WTC11 (cell line): Measurements from ENCODE around the gene OVOL3. TPM values are rescaled to one million over a fixed set of nuclear protein-coding genes. Genes with fewer than 3 reads are reported as not detected.
A peak's percentile ranks its signal among the peaks of the same experiment; 100 is the strongest.

Source experiments
- ATAC-seq: fragments of 200-7000 bp; cut with Tn5 transposase; 2 replicates; pipeline ENCODE4 v1.10.0; 2021; ENCODE audit warnings: mild to moderate bottlenecking, moderate library complexity
- CTCF ChIA-PET: fragments of 300-600 bp; sonication (Branson Sonifier 250); formaldehyde crosslinking; loops from one replicate; lab custom pipeline; 2021; ENCODE audit warnings: antibody characterized with exemption; lab: Charles Lee
- POLR2A ChIA-PET: fragments of 350-600 bp; sonication (Branson Sonifier 250); formaldehyde crosslinking; loops from one replicate; lab custom pipeline; 2021; ENCODE audit warnings: antibody characterized with exemption; lab: Charles Lee
- DNase-seq: peaks from one replicate; pipeline ENCODE4 v3.0.0; 2021; ENCODE audit warnings: low spot score
- H3K27ac Mint-ChIP-seq: 2 replicates; pipeline ENCODE4 v1.8.0; 2021; ENCODE audit warnings: mixed read lengths
- H3K27me3 Mint-ChIP-seq: 2 replicates; pipeline ENCODE4 v1.8.0; 2021; ENCODE audit warnings: low read depth, mild to moderate bottlenecking, moderate library complexity, mixed read lengths
- H3K36me3 Mint-ChIP-seq: 2 replicates; pipeline ENCODE4 v1.8.0; 2021; ENCODE audit warnings: mixed read lengths
- H3K4me1 Mint-ChIP-seq: 2 replicates; pipeline ENCODE4 v1.8.0; 2022; ENCODE audit warnings: mixed read lengths
- H3K4me3 Mint-ChIP-seq: 2 replicates; pipeline ENCODE4 v1.8.0; 2021; ENCODE audit warnings: mild to moderate bottlenecking, moderate library complexity, mixed read lengths
- H3K9me3 Mint-ChIP-seq: 2 replicates; pipeline ENCODE4 v1.8.0; 2021; ENCODE audit warnings: mixed read lengths
- AR ChIP-seq: fragments of 250-450 bp; sonication (Bioruptor Pico); IDR thresholded peaks from 2 replicates; pipeline ENCODE4 v1.9.0; 2021; ENCODE audit warnings: mild to moderate bottlenecking
- ATF6 ChIP-seq: sonication (generic); formaldehyde crosslinking; IDR thresholded peaks from 2 replicates; pipeline ENCODE4 v1.8.1; 2023; ENCODE audit warnings: mild to moderate bottlenecking, missing genetic modification reagents
- CBFB ChIP-seq: sonication (generic); formaldehyde crosslinking; IDR thresholded peaks from 2 replicates; pipeline ENCODE4 v1.8.1; 2022; ENCODE audit warnings: mild to moderate bottlenecking, low read depth, missing genetic modification reagents
- ESRRA ChIP-seq: sonication (generic); formaldehyde crosslinking; IDR thresholded peaks from 2 replicates; pipeline ENCODE4 v1.8.1; 2022; ENCODE audit warnings: mild to moderate bottlenecking, missing genetic modification reagents, borderline replicate concordance
- IRF1 ChIP-seq: sonication (generic); formaldehyde crosslinking; IDR thresholded peaks from 2 replicates; pipeline ENCODE4 v1.8.0; 2023; ENCODE audit warnings: missing genetic modification reagents
- MAX ChIP-seq: sonication (generic); formaldehyde crosslinking; IDR thresholded peaks from 2 replicates; pipeline ENCODE4 v1.8.0; 2022; ENCODE audit warnings: mild to moderate bottlenecking, missing genetic modification reagents
- MLX ChIP-seq: sonication (generic); formaldehyde crosslinking; IDR thresholded peaks from 2 replicates; pipeline ENCODE4 v1.8.1; 2023; ENCODE audit warnings: mild to moderate bottlenecking, missing genetic modification reagents, moderate library complexity
- OVOL2 ChIP-seq: fragments of 250-450 bp; sonication (Bioruptor Pico); IDR thresholded peaks from 2 replicates; pipeline ENCODE4 v1.9.0; 2021; ENCODE audit warnings: mild to moderate bottlenecking, borderline replicate concordance
- RELA ChIP-seq: sonication (generic); formaldehyde crosslinking; IDR thresholded peaks from 2 replicates; pipeline ENCODE4 v1.8.1; 2022; ENCODE audit warnings: missing genetic modification reagents, mild to moderate bottlenecking, borderline replicate concordance
- STAT6 ChIP-seq: sonication (generic); formaldehyde crosslinking; conservative IDR thresholded peaks from 2 replicates; pipeline ENCODE4 v1.8.1; 2023; ENCODE audit warnings: mild to moderate bottlenecking, low read depth, missing genetic modification reagents, moderate library complexity
- ZBTB21 ChIP-seq: sonication (generic); formaldehyde crosslinking; IDR thresholded peaks from 2 replicates; pipeline ENCODE4 v1.8.1; 2023; ENCODE audit warnings: mild to moderate bottlenecking, missing genetic modification reagents, borderline replicate concordance
- ZNF416 ChIP-seq: fragments of 250-450 bp; sonication (Bioruptor Pico); IDR thresholded peaks from 2 replicates; pipeline ENCODE4 v1.9.0; 2021; ENCODE audit warnings: mild to moderate bottlenecking, inconsistent platforms
- ZNF425 ChIP-seq: fragments of 250-450 bp; sonication (Bioruptor Pico); conservative IDR thresholded peaks from 2 replicates; pipeline ENCODE4 v1.9.0; 2021; ENCODE audit warnings: mild to moderate bottlenecking
- ZNF671 ChIP-seq: fragments of 250-450 bp; sonication (Bioruptor Pico); IDR thresholded peaks from 2 replicates; pipeline ENCODE4 v1.8.0; 2021; ENCODE audit warnings: mild to moderate bottlenecking
- total RNA-seq: library from RNA; stranded (reverse); gene quantifications from 3 replicates; pipeline ENCODE4 v1.2.3, GENCODE V29; 2021

The OVOL3 gene
- total RNA-seq, 1 experiment from 2014 or later: not detected

GRCh38 chr19:36152019-36152351, 41.0 kb downstream of the OVOL3 start:
- ATAC-seq: no peak
- no peak for DNase-seq
- no peak overlapping the region for H3K4me3 Mint-ChIP-seq
- ChIA-PET CTCF (interaction anchor here (2.6 kb wide), 1 partner anchor 24 kb away, joined by 11 read pairs; no protein-coding TSS in a partner anchor), POLR2A (interaction anchor here (1.4 kb wide), 1 partner anchor 12 kb away, joined by 4 read pairs; the partner anchor contains the start of gene CAPNS1)
- peaks cover 31% of the 10 kb centered on the region for H3K36me3 Mint-ChIP-seq
- H3K9me3 Mint-ChIP-seq: no peaks in the 10 kb centered on the region
- peaks cover 23% of the 10 kb centered on the region for H3K4me1 Mint-ChIP-seq
- no peaks in the 10 kb centered on the region; the same call in 1 of the 2 replicates for H3K27me3 Mint-ChIP-seq
- no peak for TF ChIP-seq ZNF416 (CRISPR knock-in tag)
- TF ChIP-seq IRF1 (CRISPR knock-in tag): no peak
- TF ChIP-seq MAX (CRISPR knock-in tag): no peak
- no peak for TF ChIP-seq ZBTB21 (CRISPR knock-in tag)
- TF ChIP-seq ZNF671 (CRISPR knock-in tag): no peak
- no peak for TF ChIP-seq MLX
- TF ChIP-seq ZNF425 (CRISPR knock-in tag): no peak
- no peak overlapping the region for H3K27ac Mint-ChIP-seq

DNA sequence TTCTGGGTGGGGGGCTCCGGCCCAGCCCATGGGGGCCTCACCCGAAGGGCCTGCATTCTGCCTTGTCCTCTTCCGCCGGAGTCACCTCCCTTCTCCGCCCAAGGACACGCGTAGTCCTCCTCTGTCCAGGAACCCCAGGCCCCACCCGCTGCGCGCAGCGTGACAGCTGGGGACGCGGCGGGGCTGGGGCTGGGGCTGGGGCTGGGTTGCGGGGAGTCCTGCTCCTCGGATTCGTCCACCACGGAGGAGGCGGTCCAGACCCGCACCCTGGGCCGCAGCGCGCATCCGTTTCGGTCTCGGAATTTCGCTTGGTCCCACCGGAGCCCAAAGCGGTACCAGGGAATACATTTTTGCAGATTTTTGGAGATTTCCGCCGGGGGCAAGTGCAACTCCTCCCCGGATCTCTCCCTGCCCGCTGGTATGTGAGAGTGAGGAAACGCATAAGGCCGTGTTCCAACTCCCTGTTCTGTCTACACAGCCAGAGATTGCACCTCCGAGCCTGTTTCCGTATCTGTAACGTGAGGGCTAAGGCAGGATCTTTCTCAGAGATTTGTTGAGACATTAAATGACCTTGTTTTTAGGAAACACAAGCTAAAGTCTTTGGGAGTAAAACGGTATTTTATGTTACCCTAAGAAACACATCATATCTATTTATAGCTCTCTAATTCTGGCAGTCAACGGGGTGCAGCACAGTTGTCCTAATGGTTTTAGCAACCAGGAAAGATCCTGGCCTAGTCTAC, 41.6 kb downstream of the OVOL3 start, which contains the start of gene COX7A1:
Gene COX7A1 (minus strand): TSS at position 96 of the 740 bp plus-strand sequence. CDS start 40 bp downstream, at position 56.
- peak; percentile 55 for ATAC-seq
- ChIA-PET CTCF (interaction anchor here (0.7 to 2.6 kb wide), 3 partner anchors 24 to 55 kb away, joined by 3 to 11 read pairs (median 3); no protein-coding TSS in a partner anchor), POLR2A (no interaction called here)
- Mint-ChIP-seq H3K4me3 (no peak within 1 kb of the TSS), H3K27me3 (no peaks in the 10 kb centered on the region), H3K9me3 (no peaks in the 10 kb centered on the region), H3K4me1 (peaks cover 28% of the 10 kb centered on the region), H3K27ac (peak within 1 kb of the TSS; percentile 49; the same call in 1 of the 2 replicates), H3K36me3 (peaks cover 26% of the 10 kb centered on the region)
- no peak for TF ChIP-seq ATF6 (CRISPR knock-in tag)
- TF ChIP-seq AR (CRISPR knock-in tag): no peak
- TF ChIP-seq RELA: no peak
- no peak for TF ChIP-seq STAT6 (CRISPR knock-in tag)
- no peak for TF ChIP-seq OVOL2 (CRISPR knock-in tag)
- no peak for TF ChIP-seq CBFB
- TF ChIP-seq ESRRA: no peak
- TF ChIP-seq MLX: no peak
- DNase-seq: no peak
